ENCODE data around the gene SRP14.
"Not testable (repeated sequence)": the region's sequence is repeated elsewhere in the genome, so short reads cannot be mapped to it uniquely, and the experiment has no call there.

SRP14 gene

DNA sequence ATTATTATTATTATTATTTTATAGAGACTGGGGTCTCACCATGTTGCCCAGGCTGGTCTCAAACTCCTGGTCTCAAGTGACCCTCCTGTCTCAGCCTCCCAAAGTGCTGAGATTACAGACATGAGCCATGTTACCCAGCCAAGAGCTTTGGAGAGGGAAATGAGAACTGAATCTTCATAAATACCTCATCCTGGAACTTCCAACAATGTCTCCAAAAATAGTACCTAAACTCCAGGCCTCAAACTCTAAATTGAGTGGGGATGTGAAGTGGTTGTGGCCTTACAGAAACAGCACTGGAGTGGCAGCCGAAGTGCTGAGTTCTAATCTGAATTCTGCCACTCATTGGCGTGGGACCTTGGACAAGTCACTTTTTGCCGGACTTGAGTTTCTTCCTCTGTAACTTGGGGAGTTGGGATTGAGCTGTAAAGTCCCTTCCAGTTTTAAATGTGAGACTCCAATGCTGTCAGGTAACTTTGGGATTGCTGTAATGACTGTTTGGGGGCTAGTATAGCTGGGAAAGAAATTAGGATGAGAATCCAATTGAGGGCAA is 10.0 kb upstream of the SRP14 start:
- DNase-seq = no peak

- DNase-seq = no peak
Measured at GRCh38 chr15:40048211-40048792, 9.3 kb upstream of the SRP14 start.

DNA sequence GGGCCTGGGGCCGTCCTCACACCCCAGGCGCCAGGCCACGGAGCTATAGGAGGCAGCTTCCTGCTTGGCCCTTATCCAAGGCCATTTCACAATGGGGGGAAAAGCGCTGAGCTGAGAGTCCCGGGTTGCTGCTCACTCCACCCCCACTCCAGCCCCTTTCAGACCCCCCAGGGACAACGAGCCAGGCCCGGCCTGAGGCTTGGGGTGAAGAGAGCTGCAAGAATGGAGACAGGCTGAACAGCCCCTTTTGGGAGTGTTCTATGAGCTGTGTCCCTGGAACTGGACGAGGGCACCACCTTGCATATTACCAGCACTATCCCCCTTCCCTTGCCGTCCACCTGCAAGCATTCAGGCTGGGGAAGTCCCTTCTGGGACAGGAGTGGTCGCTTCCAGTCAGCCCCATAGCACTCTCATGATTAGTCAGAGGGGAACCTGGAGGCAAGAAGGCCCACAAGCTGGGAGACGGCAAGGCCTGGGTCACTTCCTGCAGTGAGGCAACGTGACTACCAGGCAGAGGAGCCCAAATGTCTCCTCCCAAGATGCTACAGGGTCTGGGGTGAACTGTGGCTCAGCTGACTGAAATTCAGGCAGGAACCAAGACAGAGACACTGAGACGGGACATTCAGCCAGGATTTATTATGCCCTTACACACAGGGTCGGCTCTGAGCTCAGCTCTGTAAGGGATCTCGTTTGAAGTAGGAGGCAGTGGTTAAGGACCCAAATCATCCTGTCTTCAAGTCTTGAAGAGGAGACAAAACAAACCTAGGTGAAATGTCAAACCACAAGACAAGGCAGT is 8.6 kb upstream of the SRP14 start:
- DNase-seq = no peak

GRCh38 chr15:40046721-40047414 is 7.9 kb upstream of the SRP14 start:
- DNase-seq = no peak

DNA sequence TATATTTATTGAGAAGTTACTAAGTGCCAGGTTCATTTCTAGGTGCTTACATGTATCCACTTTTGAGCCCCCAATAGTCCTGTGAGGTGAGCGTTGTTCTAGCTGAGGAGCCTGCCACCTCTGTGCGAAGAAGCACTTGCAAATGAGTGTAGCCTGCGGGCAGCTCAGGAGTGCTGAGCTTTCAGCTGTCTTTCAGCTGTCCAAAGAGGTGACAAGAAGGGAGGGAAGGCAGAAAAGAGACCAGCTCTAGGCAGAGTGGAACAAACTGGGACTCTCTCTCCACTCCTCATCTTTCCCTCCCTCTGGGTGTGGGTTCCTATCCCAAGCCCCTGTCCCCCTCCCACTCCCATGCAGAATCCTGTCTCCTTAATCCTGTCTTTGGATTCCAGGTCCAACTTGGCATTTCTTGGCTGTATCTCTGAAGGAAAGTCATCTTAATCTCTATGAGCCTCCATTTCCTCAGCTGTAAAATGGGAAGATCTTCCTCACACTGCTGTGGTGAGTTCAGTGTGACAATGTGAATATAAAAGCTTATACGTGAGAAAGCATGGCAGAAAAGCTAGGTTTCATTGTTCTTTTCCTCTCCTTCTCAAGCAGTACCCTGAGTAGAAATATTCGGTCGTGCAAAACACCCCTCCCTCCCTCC is 6.7 kb upstream of the SRP14 start:
- no peak for DNase-seq

GRCh38 chr15:40044717-40045571 is 6.0 kb upstream of the SRP14 start:
- DNase-seq = peak; percentile 33

DNA sequence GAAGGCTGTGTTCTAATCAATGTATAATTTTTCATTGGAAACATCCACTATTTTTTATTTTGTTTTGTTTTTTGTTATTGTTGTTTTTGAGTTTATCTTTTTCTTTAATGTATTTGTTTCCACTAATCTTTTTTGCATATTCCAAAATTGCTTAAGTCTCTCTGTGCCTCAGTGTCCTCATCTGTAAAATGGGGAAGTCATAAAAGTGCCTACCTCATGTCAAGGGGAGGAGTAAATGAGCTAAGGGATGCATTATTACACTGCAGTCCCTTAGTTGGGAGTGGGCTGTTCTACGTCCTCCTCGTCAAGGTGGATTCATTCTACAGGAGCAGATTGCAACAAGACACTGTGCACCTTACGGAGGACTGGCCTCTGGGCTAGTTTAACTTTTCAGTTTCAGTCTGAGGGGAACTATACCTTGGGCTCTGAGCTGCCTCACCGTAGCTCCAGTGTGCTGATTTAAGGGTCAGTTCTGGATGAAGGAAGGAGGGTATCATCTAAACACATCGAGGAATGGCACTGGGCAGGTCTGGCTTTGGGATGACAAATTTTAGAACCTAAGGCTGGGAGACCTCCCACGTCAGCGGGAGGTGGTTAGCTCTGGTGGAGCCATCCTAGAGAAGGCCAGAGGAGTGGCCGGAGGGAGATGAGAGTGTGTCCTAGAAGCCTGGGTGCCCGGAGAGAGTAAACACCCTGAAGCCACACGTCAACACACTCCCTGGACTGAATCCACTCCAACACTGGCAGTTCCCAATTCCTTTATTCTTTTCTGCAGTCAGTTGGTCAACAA is 5.1 kb upstream of the SRP14 start:
- no peak for DNase-seq

DNA sequence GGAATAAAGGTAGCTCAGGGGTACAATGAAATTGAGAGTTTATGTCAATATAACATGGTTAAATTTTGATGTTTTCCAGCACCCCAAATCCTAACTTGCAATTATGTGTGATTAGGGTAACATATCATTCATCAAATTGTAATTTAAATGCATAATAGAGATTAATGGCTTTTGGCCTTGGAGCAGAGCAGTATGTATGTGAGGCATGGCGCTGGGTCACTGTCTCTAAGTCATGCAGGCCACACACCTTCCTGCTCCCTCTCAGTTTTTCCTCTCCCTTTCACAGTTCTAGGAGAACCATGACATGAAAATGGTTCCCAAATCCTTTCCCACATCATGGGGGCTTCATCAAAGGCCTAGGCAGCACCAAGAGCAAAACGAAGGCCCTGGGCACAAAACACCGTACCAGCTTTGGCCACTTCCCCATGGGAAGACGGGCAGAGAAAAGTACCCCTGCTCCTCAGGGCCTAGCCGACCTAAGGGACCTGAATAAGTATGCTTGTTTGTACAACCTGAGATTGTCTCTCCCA is 3.9 kb upstream of the SRP14 start:
- no peak for DNase-seq

GRCh38 chr15:40040770-40041169 is 1.8 kb upstream of the SRP14 start:
- no peak for DNase-seq

- DNase-seq = no peak
Measured at GRCh38 chr15:40040293-40040635, 1.3 kb upstream of the SRP14 start.

GRCh38 chr15:40038275-40038637 is 725 bp downstream of the SRP14 start:
- DNase-seq = no peak

DNA sequence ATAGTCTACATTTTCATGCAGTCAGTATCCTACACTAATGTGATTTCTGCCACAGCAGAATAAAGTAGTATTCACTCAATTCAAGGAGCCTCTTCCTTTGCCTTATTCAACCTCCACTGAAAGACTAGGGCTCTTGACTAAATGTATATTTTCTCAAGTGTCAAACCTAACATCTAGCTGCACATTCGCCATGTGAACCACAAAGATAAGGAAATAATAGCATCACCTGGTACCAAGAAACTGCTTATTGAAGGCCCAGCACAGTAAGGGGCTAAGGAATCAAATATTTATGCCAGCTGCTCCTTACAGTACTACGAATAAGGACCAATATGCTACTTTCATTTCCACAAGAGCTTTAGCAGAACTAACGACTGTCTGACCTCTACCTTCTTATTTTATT is 1.3 kb downstream of the SRP14 start:
- no peak for DNase-seq

DNA sequence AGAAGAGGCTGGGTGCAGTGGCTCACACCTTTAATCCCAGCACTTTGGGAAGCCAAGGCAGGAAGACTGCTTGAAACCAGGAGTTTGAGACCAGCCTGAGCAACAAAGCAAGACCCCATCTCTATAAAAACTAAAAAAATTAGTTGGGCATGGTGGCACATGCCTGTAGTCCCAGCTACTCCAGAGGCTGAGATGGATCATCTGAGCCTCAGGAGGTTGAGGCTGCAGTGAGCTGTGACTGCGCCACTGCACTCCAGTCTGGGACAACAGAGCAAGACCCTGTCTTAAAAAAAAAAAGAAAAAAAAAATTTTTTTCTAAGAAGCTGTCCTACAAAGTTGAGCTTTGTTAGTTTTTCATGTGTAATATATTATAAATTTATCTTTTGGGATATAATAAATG is 3.8 kb downstream of the SRP14 start:
- DNase-seq = not testable (repeated sequence)

- no peak for DNase-seq
Measured at GRCh38 chr15:40034186-40034946, 4.6 kb downstream of the SRP14 start.

DNA sequence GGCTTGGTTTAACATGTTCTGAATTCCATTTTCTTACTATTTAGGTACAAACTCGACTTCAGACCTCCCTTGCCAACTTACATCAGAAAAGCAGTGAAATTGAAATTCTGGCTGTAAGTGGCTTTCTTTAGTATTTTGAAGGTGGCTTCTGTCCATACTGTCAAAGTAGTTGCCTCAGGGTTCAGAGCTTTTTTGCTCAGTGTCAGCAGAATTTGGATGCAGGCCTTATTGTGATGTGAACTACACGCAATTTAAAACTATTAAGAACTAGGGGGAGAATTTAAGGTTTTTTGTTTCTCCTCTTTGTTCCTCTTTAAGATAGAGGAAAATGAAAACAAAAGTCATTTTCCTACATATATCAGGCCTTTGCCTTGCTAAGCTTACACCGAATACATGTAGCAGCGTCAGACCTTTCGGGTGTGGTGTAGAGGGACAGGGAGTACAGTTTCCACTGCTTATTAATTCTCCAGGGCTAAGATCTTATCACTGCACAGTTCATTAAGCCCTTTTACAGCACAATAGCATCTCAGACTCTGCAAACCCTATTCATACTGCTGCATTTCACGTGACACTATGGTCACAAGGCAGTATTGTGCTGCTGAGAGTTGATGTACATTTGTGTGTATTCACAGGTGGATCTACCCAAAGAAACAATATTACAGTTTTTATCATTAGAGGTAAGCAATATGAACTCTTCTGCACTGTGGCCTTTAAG is 6.7 kb downstream of the SRP14 start:
- no peak for DNase-seq

- DNase-seq = no peak
Measured at GRCh38 chr15:40031300-40031699, 7.7 kb downstream of the SRP14 start.

DNA sequence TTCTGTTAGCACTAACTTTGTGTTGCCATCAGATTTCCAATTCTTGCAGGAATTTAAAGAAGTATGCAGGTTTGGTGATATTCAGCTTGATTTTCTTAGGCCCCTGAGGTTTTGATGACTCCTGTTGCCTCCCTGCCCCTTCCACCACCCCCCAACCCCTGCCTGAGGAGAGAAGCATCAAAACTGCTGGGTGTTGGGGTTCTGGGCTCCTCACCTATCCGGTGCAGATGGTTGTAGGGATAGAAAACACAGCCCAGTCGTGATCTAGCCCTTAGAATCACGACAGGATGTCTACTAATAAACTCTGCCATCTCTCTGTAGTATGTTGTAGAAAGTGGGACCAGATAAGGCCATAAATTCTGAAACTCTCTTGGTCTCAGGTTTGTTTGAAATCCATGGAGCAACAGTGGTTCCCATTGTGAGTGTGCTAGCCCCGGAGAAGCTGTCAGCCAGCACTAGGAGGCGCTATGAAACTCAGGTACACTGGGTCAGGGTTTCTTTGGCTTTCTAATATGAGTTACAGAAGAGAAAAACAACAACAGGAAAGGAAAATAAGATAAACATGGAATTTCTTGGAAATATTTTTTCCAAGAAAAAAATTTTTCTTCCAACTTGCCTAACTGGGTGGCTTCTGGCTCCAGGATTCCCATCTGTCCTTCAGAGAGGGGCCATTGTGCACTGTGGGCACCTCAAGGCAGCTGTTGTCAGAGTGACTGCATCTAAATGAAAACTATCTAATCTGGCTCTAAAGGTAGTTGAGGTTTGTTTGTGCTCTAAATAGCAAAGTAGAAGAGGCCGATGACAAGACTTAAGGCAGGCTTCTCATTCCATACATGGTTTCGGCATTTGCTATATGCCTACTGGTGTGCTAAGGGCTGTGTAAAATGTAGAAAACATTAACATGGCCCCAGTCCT is 8.7 kb downstream of the SRP14 start:
- no peak for DNase-seq

- no peak for DNase-seq
Measured at GRCh38 chr15:40028853-40029252, 10.1 kb downstream of the SRP14 start.

GRCh38 chr15:40028193-40028592 is 10.8 kb downstream of the SRP14 start:
- DNase-seq = no peak

Data from NCI-H524 treated with DMSO at 0.1 percent for 48 hours (cell line).